ENCODE measurements around the gene ADPRM. TPM values are rescaled to one million over a fixed set of nuclear protein-coding genes. Genes with fewer than 3 reads are reported as not detected.

Gene ADPRM
- total and polyA plus RNA-seq, 2 donors (not counting 3 experiments of a cell fraction or from before 2014, with no cell fraction given): 7.4 to 7.6 TPM

- BruUV-seq (replicated peaks): no TSS peak
- no peaks in the 10 kb centered on the region for H4K20me1 ChIP-seq (replicated peaks; ENCODE audit: control insufficient read depth, extremely low read depth, insufficient read depth, low read length)
- no peaks in the 10 kb centered on the region for H3K9me1 ChIP-seq (replicated peaks; ENCODE audit: control insufficient read depth, extremely low read depth, insufficient read depth, low read length)
- H2AFZ ChIP-seq (ENCODE audit: low read depth, low read length): no peak overlapping the region
- dilution Hi-C loops (cut with MboI; ENCODE audit: extremely low pct_ligation_motif_present, low sequenced_read_pairs) (no loop called here), intact Hi-C loops (cut with micrococcal nuclease) (loop anchor here (1.0 to 10.0 kb wide), 3 partner anchors 91 to 1248 kb away; no protein-coding TSS in a partner anchor)
- no peaks in the 10 kb centered on the region for H3K79me2 ChIP-seq (ENCODE audit: control insufficient read depth, insufficient read depth, low read length)
- peaks cover 0 to 3% of the 10 kb centered on the region in 2 experiments for H3K27me3 ChIP-seq (ENCODE audit: control insufficient read depth in 2 of 2, insufficient read depth in 2 of 2, low read length in 2 of 2)
- H3K9me3 ChIP-seq (replicated peaks; ENCODE audit: control insufficient read depth, insufficient read depth, low read length): no peaks in the 10 kb centered on the region
- no peak overlapping the region for H3K27ac ChIP-seq (ENCODE audit: insufficient read depth, low read depth, low read length)
- TF ChIP-seq CTCF (IDR thresholded peaks at IDR 0.05; ENCODE audit: extremely low read depth in 1 of 2, insufficient read depth in 1 of 2, low read depth in 1 of 2, low read length in 2 of 2): peak; percentile 69 to 77
- no peak for TF ChIP-seq MAX (IDR thresholded peaks at IDR 0.05; ENCODE audit: insufficient read depth, insufficient read length)
- FAIRE-seq: peak; percentile 88
- no peaks in the 10 kb centered on the region for H3K36me3 ChIP-seq (ENCODE audit: control insufficient read depth in 2 of 2, extremely low read depth in 1 of 2, insufficient read depth in 2 of 2, low read length in 2 of 2)
- no peak overlapping the region for H3K9ac ChIP-seq (replicated peaks; ENCODE audit: extremely low read depth, insufficient read depth, low read length)
- H3K4me3 ChIP-seq (replicated peaks in 1 of 3; ENCODE audit: insufficient read depth in 1 of 3, low read depth in 1 of 3, low read length in 3 of 3): no peak overlapping the region
- peak; percentile 45 for DNase-seq (ENCODE audit: low read depth, low spot score)
- no peak overlapping the region for H3K4me2 ChIP-seq (ENCODE audit: insufficient read depth, low read length)
- ChIA-PET CTCF (interaction anchor here (0.6 to 2.9 kb wide), 19 partner anchors 10 to 1251 kb away, joined by 3 to 36 read pairs (median 4); no protein-coding TSS in a partner anchor), POLR2A (no interaction called here)
- no peaks in the 10 kb centered on the region for H3K4me1 ChIP-seq (ENCODE audit: control insufficient read depth, extremely low read depth, insufficient read depth, low read length)
Observed at GRCh38 chr17:10737168-10737622, 39.8 kb downstream of the ADPRM start.

GRCh38 chr17:10737736-10738135 lies 40.3 kb downstream of the ADPRM start:
- intact Hi-C loops (cut with micrococcal nuclease): loop anchor here (1.0 to 10.0 kb wide), 3 partner anchors 91 to 1247 kb away; no protein-coding TSS in a partner anchor
- Histone ChIP-seq H2AFZ (ENCODE audit: low read depth, low read length) (no peak overlapping the region), H3K36me3 (ENCODE audit: control insufficient read depth in 2 of 2, extremely low read depth in 1 of 2, insufficient read depth in 2 of 2, low read length in 2 of 2) (no peaks in the 10 kb centered on the region), H3K9ac (replicated peaks; ENCODE audit: extremely low read depth, insufficient read depth, low read length) (no peak overlapping the region), H3K4me3 (replicated peaks in 1 of 3; ENCODE audit: insufficient read depth in 1 of 3, low read depth in 1 of 3, low read length in 3 of 3) (no peak overlapping the region), H3K27ac (ENCODE audit: insufficient read depth, low read depth, low read length) (no peak overlapping the region), H3K27me3 (ENCODE audit: control insufficient read depth in 2 of 2, insufficient read depth in 2 of 2, low read length in 2 of 2) (peaks cover 0 to 3% of the 10 kb centered on the region in 2 experiments), H3K79me2 (ENCODE audit: control insufficient read depth, insufficient read depth, low read length) (no peaks in the 10 kb centered on the region), H3K4me1 (ENCODE audit: control insufficient read depth, extremely low read depth, insufficient read depth, low read length) (no peaks in the 10 kb centered on the region), H3K9me3 (replicated peaks; ENCODE audit: control insufficient read depth, insufficient read depth, low read length) (no peaks in the 10 kb centered on the region), H3K4me2 (ENCODE audit: insufficient read depth, low read length) (no peak overlapping the region), H4K20me1 (replicated peaks; ENCODE audit: control insufficient read depth, extremely low read depth, insufficient read depth, low read length) (no peaks in the 10 kb centered on the region), H3K9me1 (replicated peaks; ENCODE audit: control insufficient read depth, extremely low read depth, insufficient read depth, low read length) (no peaks in the 10 kb centered on the region)
- POLR2A ChIA-PET: no interaction called here
- no TSS peak for BruUV-seq (replicated peaks)
- dilution Hi-C loops (cut with MboI; ENCODE audit: extremely low pct_ligation_motif_present, low sequenced_read_pairs): no loop called here
- FAIRE-seq: no peak
- no peak for DNase-seq (ENCODE audit: low read depth, low spot score)
- CTCF ChIA-PET: interaction anchor here (0.6 to 2.9 kb wide), 17 partner anchors 10 to 1251 kb away, joined by 3 to 36 read pairs (median 4); no protein-coding TSS in a partner anchor
- TF ChIP-seq POLR2AphosphoS5 (IDR thresholded peaks at IDR 0.05; ENCODE audit: insufficient read depth, low read depth, low read length) (no peak), MYC (IDR thresholded peaks at IDR 0.05; ENCODE audit: low read depth, low read length) (no peak), POLR2A (IDR thresholded peaks at IDR 0.05; ENCODE audit: low read depth, low read length) (no peak), GATA2 (IDR thresholded peaks at IDR 0.05; ENCODE audit: insufficient read depth, insufficient read length, low read depth, low read length) (no peak), EZH2 (IDR thresholded peaks at IDR 0.05; ENCODE audit: borderline replicate concordance, low read depth, low read length, severe bottlenecking) (no peak), MAX (IDR thresholded peaks at IDR 0.05; ENCODE audit: insufficient read depth, insufficient read length) (no peak)

All from endothelial cell of umbilical vein (primary cell).